H1 (cell line): ENCODE data around the gene HOXD12. TPM values are rescaled to one million over a fixed set of nuclear protein-coding genes. Genes with fewer than 3 reads are reported as not detected.

Experiments used
- CTCF ChIA-PET: fragments of 300-600 bp; sonication (Branson Sonifier 250); formaldehyde crosslinking; loops from one replicate; lab custom pipeline; 2021; ENCODE audit not compliant: partially characterized antibody; lab: Charles Lee
- POLR2A ChIA-PET: fragments of 300-600 bp; sonication (Branson Sonifier 250); formaldehyde crosslinking; loops from one replicate; lab custom pipeline; 2021; ENCODE audit warnings: inconsistent platforms; ENCODE audit not compliant: partially characterized antibody; lab: Charles Lee
- DNase-seq, 2 experiments: peaks; one replicate each; pipeline versions ENCODE4 v3.0.0 to v3.0.0-alpha.2; 2010 to 2022; ENCODE audit warnings: low spot score in 2 of 2, low read depth in 1 of 2, mixed read lengths in 1 of 2
- FAIRE-seq: peaks from 2 replicates; lab custom pipeline; 2011; peaks lifted over from hg19 to GRCh38; lab: Jason Lieb, UNC
- H2AFZ ChIP-seq: 2 replicates; pipeline ENCODE4 v1.8.1; 2012; ENCODE audit warnings: low read length, inconsistent platforms
- H2AK5ac ChIP-seq: 2 replicates; pipeline ENCODE4 v1.6.1; 2013; ENCODE audit warnings: low read depth, low read length
- H2BK120ac ChIP-seq: replicated peaks from 2 replicates; pipeline ENCODE3; 2013; ENCODE audit warnings: low read depth, low read length, inconsistent platforms
- H2BK12ac ChIP-seq: 2 replicates; pipeline ENCODE4 v1.6.1; 2013; ENCODE audit warnings: low read depth, low read length
- H2BK15ac ChIP-seq: 2 replicates; pipeline ENCODE4 v1.6.1; 2013; ENCODE audit warnings: low read length
- H2BK20ac ChIP-seq: 2 replicates; pipeline ENCODE4 v1.6.1; 2013; ENCODE audit warnings: low read length
- H2BK5ac ChIP-seq: 2 replicates; pipeline ENCODE4 v1.6.1; 2013; ENCODE audit warnings: low read depth, low read length
- H3K14ac ChIP-seq: 2 replicates; pipeline ENCODE4 v1.6.1; 2013; ENCODE audit warnings: inconsistent platforms; ENCODE audit not compliant: insufficient read length
- H3K18ac ChIP-seq: 2 replicates; pipeline ENCODE4 v1.6.1; 2013; ENCODE audit warnings: low read length; ENCODE audit errors: extremely low read depth
- H3K23ac ChIP-seq: 2 replicates; pipeline ENCODE4 v1.6.1; 2013; ENCODE audit warnings: inconsistent platforms; ENCODE audit not compliant: insufficient read length
- H3K23me2 ChIP-seq: 2 replicates; pipeline ENCODE4 v1.6.1; 2013; ENCODE audit warnings: low read depth, low read length
- H3K27ac ChIP-seq: 2 replicates; pipeline ENCODE4 v1.6.1; 2011; ENCODE audit warnings: low read depth, low read length, inconsistent platforms
- H3K27me3 ChIP-seq, 4 experiments: replicated peaks in 1 of 4; 1 replicate in 1 of 4; 2 replicates in 3 of 4; pipeline versions ENCODE4 v1.6.1 to v1.8.1; 2011 to 2013; ENCODE audit warnings: low read length in 3 of 4, mild to moderate bottlenecking in 3 of 4, inconsistent platforms in 2 of 4, mixed read lengths in 2 of 4, moderate library complexity in 1 of 4; ENCODE audit not compliant: control insufficient read depth in 3 of 4, insufficient read depth in 3 of 4; ENCODE audit errors: extremely low read depth in 1 of 4
- H3K36me3 ChIP-seq, 4 experiments: 2 replicates each; pipeline versions ENCODE4 v1.6.1 to v1.8.1; 2011 to 2013; ENCODE audit warnings: mild to moderate bottlenecking in 4 of 4, low read length in 3 of 4, moderate library complexity in 2 of 4, control low read depth in 1 of 4, inconsistent platforms in 1 of 4; ENCODE audit not compliant: insufficient read depth in 4 of 4, control insufficient read depth in 2 of 4
- H3K4ac ChIP-seq: replicated peaks from 2 replicates; pipeline ENCODE3; 2013; ENCODE audit warnings: low read length, low read depth, mixed read lengths, inconsistent platforms; ENCODE audit not compliant: insufficient read length
- H3K4me1 ChIP-seq, 4 experiments: replicated peaks in 1 of 4; 1 replicate in 1 of 4; 2 replicates in 3 of 4; pipeline versions ENCODE4 v1.6.1 to v1.8.1; 2011 to 2013; ENCODE audit warnings: low read length in 3 of 4, inconsistent platforms in 2 of 4, mixed read lengths in 1 of 4; ENCODE audit not compliant: insufficient read depth in 4 of 4, control insufficient read depth in 3 of 4
- H3K4me2 ChIP-seq, 2 experiments: 2 replicates each; pipeline versions ENCODE4 v1.6.1 to v1.8.1; 2011 to 2013; ENCODE audit warnings: low read depth in 2 of 2, low read length in 2 of 2, control low read depth in 1 of 2, inconsistent platforms in 1 of 2, mild to moderate bottlenecking in 1 of 2; ENCODE audit not compliant: insufficient read depth in 1 of 2
- H3K4me3 ChIP-seq, 4 experiments: fragments of 200-600, 300-600 bp in 1 of 4; sonication (generic), shearing (Covaris generic), sonication (Bioruptor Twin) in 1 of 4; 2 replicates each; pipeline versions ENCODE4 v1.5.1 to v1.8.1; 2011 to 2016; ENCODE audit warnings: low read length in 4 of 4, low read depth in 3 of 4, control low read depth in 2 of 4, inconsistent platforms in 2 of 4, mild to moderate bottlenecking in 2 of 4, mixed read lengths in 1 of 4, moderate library complexity in 1 of 4; ENCODE audit not compliant: insufficient read depth in 2 of 4; ENCODE audit errors: extremely low read depth in 1 of 4
- H3K56ac ChIP-seq: replicated peaks from 2 replicates; pipeline ENCODE3; 2013; ENCODE audit warnings: low read depth, mild to moderate bottlenecking, mixed read lengths, low read length, inconsistent platforms; ENCODE audit not compliant: insufficient read length
- H3K79me1 ChIP-seq: 2 replicates; pipeline ENCODE4 v1.6.1; 2013; ENCODE audit warnings: low read depth, low read length, control low read depth
- H3K79me2 ChIP-seq, 2 experiments: 2 replicates each; pipeline versions ENCODE4 v1.6.1 to v1.8.1; 2012 to 2013; ENCODE audit warnings: low read length in 2 of 2, mild to moderate bottlenecking in 2 of 2, inconsistent platforms in 1 of 2; ENCODE audit not compliant: insufficient read depth in 2 of 2, control insufficient read depth in 1 of 2
- H3K9ac ChIP-seq, 4 experiments: replicated peaks in 1 of 4; 1 replicate in 1 of 4; 2 replicates in 3 of 4; pipeline versions ENCODE4 v1.6.1 to v1.8.1; 2011 to 2013; ENCODE audit warnings: low read depth in 3 of 4, low read length in 3 of 4, control low read depth in 2 of 4, mild to moderate bottlenecking in 2 of 4, moderate library complexity in 2 of 4, inconsistent platforms in 1 of 4; ENCODE audit errors: extremely low read depth in 1 of 4
- H3K9me3 ChIP-seq, 2 experiments: 2 replicates each; pipeline versions ENCODE4 v1.6.1 to v1.8.1; 2012 to 2013; ENCODE audit warnings: mild to moderate bottlenecking in 2 of 2, moderate library complexity in 2 of 2, control low read depth in 1 of 2, inconsistent platforms in 1 of 2, low read depth in 1 of 2, low read length in 1 of 2, mixed read lengths in 1 of 2; ENCODE audit not compliant: insufficient read depth in 2 of 2
- H4K20me1 ChIP-seq, 2 experiments: replicated peaks in 1 of 2; 2 replicates each; pipeline versions ENCODE3 to v1.8.1; 2011 to 2013; ENCODE audit warnings: inconsistent platforms in 2 of 2, low read length in 2 of 2, mild to moderate bottlenecking in 1 of 2; ENCODE audit not compliant: insufficient read depth in 2 of 2, control insufficient read depth in 1 of 2
- H4K5ac ChIP-seq: 2 replicates; pipeline ENCODE4 v1.6.1; 2013; ENCODE audit warnings: low read length, low read depth, mixed read lengths, inconsistent platforms; ENCODE audit not compliant: insufficient read length
- H4K8ac ChIP-seq: 2 replicates; pipeline ENCODE4 v1.8.0; 2013; ENCODE audit warnings: mild to moderate bottlenecking, moderate library complexity, low read length, inconsistent platforms; ENCODE audit not compliant: insufficient read depth; ENCODE audit errors: extremely low read depth
- H4K91ac ChIP-seq: replicated peaks from 2 replicates; pipeline ENCODE3; 2013; ENCODE audit warnings: low read length, mixed read lengths, inconsistent platforms; ENCODE audit not compliant: insufficient read length
- CBX8 ChIP-seq: fragments of 300-800, 300-1000 bp; sonication (generic); IDR thresholded peaks from 2 replicates; pipeline ENCODE4 v1.7.1; 2016; ENCODE audit warnings: low read depth, low read length, borderline replicate concordance
- CREB1 ChIP-seq: IDR thresholded peaks from 2 replicates; pipeline ENCODE4 v1.6.1; 2012; ENCODE audit warnings: inconsistent platforms
- EZH2 ChIP-seq: fragments of 200-600 bp; sonication (generic); IDR thresholded peaks from 2 replicates; pipeline ENCODE4 v1.7.1; 2012; ENCODE audit warnings: low read depth, mild to moderate bottlenecking, moderate library complexity, low read length, inconsistent platforms; ENCODE audit not compliant: severe bottlenecking
- KDM1A ChIP-seq: fragments of 200-600, 300-600 bp; sonication (generic); IDR thresholded peaks from 2 replicates; pipeline ENCODE4 v1.7.1; 2016; ENCODE audit warnings: mild to moderate bottlenecking, low read length, borderline replicate concordance
- TAF1 ChIP-seq: IDR thresholded peaks from 2 replicates; pipeline ENCODE4 v1.6.1; 2011; ENCODE audit warnings: mild to moderate bottlenecking, low read depth, low read length
- WGBS, 2 experiments: shearing (Covaris generic) in 1 of 2; methylation state at CpG; one replicate each; pipeline versions ENCODE4 v1.1.6 to v1.1.7; 2013 to 2015; ENCODE audit warnings: low lambda C conversion rate in 2 of 2, mixed read lengths in 2 of 2, inconsistent platforms in 1 of 2, low coverage in 1 of 2, missing lambda C conversion rate in 1 of 2; ENCODE audit not compliant: insufficient replicate concordance in 2 of 2, insufficient coverage in 1 of 2, insufficient read length in 1 of 2; ENCODE audit errors: extremely low coverage in 1 of 2, missing lambda C conversion rate in 1 of 2; 5-methylcytosine and 5-hydroxymethylcytosine counted together
- polyA plus RNA-seq, 7 experiments: library from polyadenylated mRNA; depleted of rRNA in 3 of 7; stranded (reverse) in 5 of 7; unstranded in 2 of 7; fragments of >200 nt in 5 of 7; fragments of 200-250 nt in 2 of 7; gene quantifications; 1 replicate in 5 of 7; 2 replicates in 1 of 7; 4 replicates in 1 of 7; pipeline versions ENCODE4 v1.2.1 to v1.2.3, GENCODE V29; 2011 to 2013; ENCODE audit warnings: missing spikeins in 2 of 7, mixed read lengths in 2 of 7
- total RNA-seq: library from RNA; stranded (reverse); fragmentation: NEBNext Ultra II Directional; extraction: Animal tissue kit (Norgen Biotek cat#: 25700); gene quantifications from 2 replicates; pipeline ENCODE4 v1.2.1, GENCODE V29; 2021

The HOXD12 gene
- total and polyA plus RNA-seq, 2 of the 8 experiments (the other 6 are each of a cell fraction or from before 2014, with no cell fraction given) = not detected

DNA sequence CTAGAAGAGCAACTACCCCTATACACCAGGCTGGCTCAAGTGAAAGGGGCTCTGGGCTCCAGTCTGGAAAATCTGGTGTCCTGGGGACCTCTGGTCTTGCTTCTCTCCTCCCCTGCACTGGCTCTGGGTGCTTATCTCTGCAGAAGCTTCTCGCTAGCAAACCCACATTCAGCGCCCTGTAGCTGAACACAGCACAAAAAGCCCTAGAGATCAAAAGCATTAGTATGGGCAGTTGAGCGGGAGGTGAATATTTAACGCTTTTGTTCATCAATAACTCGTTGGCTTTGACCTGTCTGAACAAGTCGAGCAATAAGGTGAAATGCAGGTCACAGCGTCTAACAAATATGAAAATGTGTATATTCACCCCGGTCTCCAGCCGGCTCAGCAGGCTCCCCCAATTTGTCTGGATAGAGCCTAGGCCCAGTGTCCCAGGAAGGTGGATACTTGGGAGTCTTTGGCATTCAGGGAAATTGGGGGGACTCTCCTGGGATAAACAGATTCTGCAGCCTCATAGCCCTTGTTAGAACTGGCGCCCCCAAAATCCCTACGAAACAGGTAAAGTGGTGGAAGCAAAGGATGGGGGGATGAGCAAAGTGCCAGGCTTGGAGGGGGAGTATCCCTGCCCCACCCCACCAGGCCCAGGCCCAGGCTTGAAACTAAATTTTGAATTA lies 49.3 kb downstream of the HOXD12 start:
- peaks cover 95 to 100% (median 99%) of the 10 kb centered on the region in 4 experiments for H3K27me3 ChIP-seq
- no peak overlapping the region for H2AK5ac ChIP-seq
- peaks cover 2% of the 10 kb centered on the region; the same call in 1 of the 2 replicates for H3K23me2 ChIP-seq
- H4K8ac ChIP-seq = no peak overlapping the region
- no peak overlapping the region for H2BK5ac ChIP-seq
- no peak overlapping the region for H3K4ac ChIP-seq
- H3K9ac ChIP-seq = no peak overlapping the region
- no peaks in the 10 kb centered on the region for H3K79me2 ChIP-seq
- no peak overlapping the region for H3K4me2 ChIP-seq
- FAIRE-seq = no peak
- WGBS, 2 experiments = 27% methylated on average over 10 of the region's 11 CpGs; no CpG with 5 or more reads in 1 of the 2 experiments
- H4K20me1 ChIP-seq = peaks cover 18 to 34% of the 10 kb centered on the region in 2 experiments
- H3K56ac ChIP-seq = no peak overlapping the region
- no peak overlapping the region for H4K5ac ChIP-seq
- H3K14ac ChIP-seq = no peak overlapping the region
- TF ChIP-seq CBX8 (0 out of 2 replicates have a peak, but pooled peaks have one; percentile 28), EZH2 (peak; percentile 1), TAF1 (no peak), KDM1A (no peak), CREB1 (no peak)
- H2BK15ac ChIP-seq = no peak overlapping the region
- no peak overlapping the region for H3K27ac ChIP-seq
- H3K9me3 ChIP-seq = no peaks in the 10 kb centered on the region; a peak in 1 of 4 replicates
- no peak overlapping the region for H2AFZ ChIP-seq
- peaks cover 0 to 10% (median 2%) of the 10 kb centered on the region in 4 experiments; a peak in 4 of 7 replicates for H3K4me1 ChIP-seq
- no peak overlapping the region for H2BK120ac ChIP-seq
- H3K18ac ChIP-seq = no peak overlapping the region
- H3K36me3 ChIP-seq = peaks cover 0 to 11% (median 0%) of the 10 kb centered on the region in 4 experiments; a peak in 1 of 8 replicates
- H2BK20ac ChIP-seq = no peak overlapping the region
- no peak overlapping the region for H3K23ac ChIP-seq
- CTCF ChIA-PET = interaction anchor here (1.0 to 4.4 kb wide), 5 partner anchors 9 to 26 kb away, joined by 3 to 36 read pairs (median 10); no protein-coding TSS in a partner anchor
- no peak overlapping the region for H3K4me3 ChIP-seq
- H4K91ac ChIP-seq = no peak overlapping the region
- H2BK12ac ChIP-seq = no peak overlapping the region
- no peak for DNase-seq
- POLR2A ChIA-PET = no interaction called here
- no peaks in the 10 kb centered on the region for H3K79me1 ChIP-seq
